GM18508 (cell line): ENCODE data around the gene MXI1.
A peak's percentile ranks its signal among the peaks of the same experiment; 100 is the strongest.
"Not testable (repeated sequence)": the region's sequence is repeated elsewhere in the genome, so short reads cannot be mapped to it uniquely, and the experiment has no call there.

Source experiments
- ATAC-seq: cut with Tn5 transposase; IDR thresholded peaks from one replicate; pipeline ENCODE4 v1.9.1; 2021; ENCODE audit warnings: moderate number of reproducible peaks; ENCODE audit not compliant: insufficient read depth, unreplicated experiment

Gene MXI1

GRCh38 chr10:110228066-110228465 is 20.7 kb downstream of the MXI1 start:
- ATAC-seq: no peak

- no peak for ATAC-seq
Observed at GRCh38 chr10:110229155-110229554, 21.8 kb downstream of the MXI1 start.

GRCh38 chr10:110233846-110234245 is 26.4 kb downstream of the MXI1 start:
- ATAC-seq: no peak

- no peak for ATAC-seq
Observed at GRCh38 chr10:110237894-110238480, 30.6 kb downstream of the MXI1 start.

GRCh38 chr10:110239892-110240291 is 32.5 kb downstream of the MXI1 start:
- ATAC-seq: no peak

GRCh38 chr10:110241407-110241806 is 34.0 kb downstream of the MXI1 start:
- no peak for ATAC-seq

GRCh38 chr10:110241841-110242240 is 34.4 kb downstream of the MXI1 start:
- ATAC-seq: no peak

GRCh38 chr10:110242511-110242910 is 35.1 kb downstream of the MXI1 start:
- ATAC-seq: no peak

- no peak for ATAC-seq
Observed at GRCh38 chr10:110244550-110244949, 37.1 kb downstream of the MXI1 start.

GRCh38 chr10:110247833-110248232 is 40.4 kb downstream of the MXI1 start:
- not testable (repeated sequence) for ATAC-seq

- peak; percentile 66 for ATAC-seq
Observed at GRCh38 chr10:110249489-110249888, 42.1 kb downstream of the MXI1 start.

GRCh38 chr10:110251392-110251791 is 44.0 kb downstream of the MXI1 start:
- ATAC-seq: peak; percentile 79

- ATAC-seq: no peak
Observed at GRCh38 chr10:110252151-110252550, 44.7 kb downstream of the MXI1 start.

GRCh38 chr10:110254467-110254866 is 47.1 kb downstream of the MXI1 start:
- ATAC-seq: no peak

- ATAC-seq: no peak
Observed at GRCh38 chr10:110258542-110258941, 51.1 kb downstream of the MXI1 start.

GRCh38 chr10:110259317-110259716 is 51.9 kb downstream of the MXI1 start:
- ATAC-seq: no peak

- ATAC-seq: no peak
Observed at GRCh38 chr10:110260746-110261477, 53.5 kb downstream of the MXI1 start.

GRCh38 chr10:110263164-110263563 is 55.8 kb downstream of the MXI1 start:
- no peak for ATAC-seq

GRCh38 chr10:110265573-110266193 is 58.3 kb downstream of the MXI1 start:
- no peak for ATAC-seq

- ATAC-seq: no peak
Observed at GRCh38 chr10:110267276-110267675, 59.9 kb downstream of the MXI1 start.

GRCh38 chr10:110268442-110268841 is 61.0 kb downstream of the MXI1 start:
- ATAC-seq: peak; percentile 40

- no peak for ATAC-seq
Observed at GRCh38 chr10:110268971-110269370, 61.6 kb downstream of the MXI1 start.
